Measurements from ENCODE around the gene TRIM7. TPM values are rescaled to one million over a fixed set of nuclear protein-coding genes. Genes with fewer than 3 reads are reported as not detected.

Gene TRIM7
- total and polyA plus RNA-seq, 8 donors: 1.9 to 11.1 (median 3.1) TPM

DNA sequence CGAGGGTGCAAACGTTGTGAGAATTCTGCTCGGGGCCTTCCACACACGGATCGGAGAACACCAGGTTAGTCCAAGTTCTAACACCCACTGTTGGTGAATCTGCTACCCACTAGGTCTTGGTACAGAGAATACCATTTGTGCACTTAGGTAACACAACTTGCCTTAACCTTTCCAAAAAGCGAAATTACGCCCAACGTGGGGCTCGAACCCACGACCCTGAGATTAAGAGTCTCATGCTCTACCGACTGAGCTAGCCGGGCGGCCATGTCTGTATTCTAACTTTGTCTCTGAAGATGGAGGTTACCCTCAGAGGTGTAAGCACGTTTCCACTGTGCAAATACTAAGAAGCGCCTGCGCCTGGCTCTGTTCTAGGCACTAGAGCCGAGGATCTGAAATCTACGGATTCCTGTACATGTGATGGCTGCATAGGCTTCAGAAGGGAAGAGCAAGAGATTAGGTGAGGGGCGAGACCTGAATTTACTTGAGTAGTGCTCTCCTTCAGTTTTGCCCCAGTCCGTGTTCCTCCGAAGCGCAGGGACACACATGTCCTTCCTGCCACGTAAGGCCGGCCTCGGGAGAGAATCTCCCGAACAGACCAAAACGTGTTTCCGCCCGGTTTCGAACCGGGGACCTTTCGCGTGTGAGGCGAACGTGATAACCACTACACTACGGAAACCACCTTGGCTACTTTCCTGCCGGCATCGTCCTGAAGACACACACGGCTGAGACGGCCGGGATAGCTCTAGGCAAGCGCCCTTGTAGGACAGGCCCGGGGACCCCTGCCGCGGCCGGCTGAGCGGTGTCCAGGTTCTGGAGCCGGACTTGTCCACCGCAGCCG, 17.0 kb upstream of the TRIM7 start:
- WGBS, 2 donors: 2 to 4% methylated on average over 50 of the region's 50 CpGs
- TF ChIP-seq, protein P1, sequence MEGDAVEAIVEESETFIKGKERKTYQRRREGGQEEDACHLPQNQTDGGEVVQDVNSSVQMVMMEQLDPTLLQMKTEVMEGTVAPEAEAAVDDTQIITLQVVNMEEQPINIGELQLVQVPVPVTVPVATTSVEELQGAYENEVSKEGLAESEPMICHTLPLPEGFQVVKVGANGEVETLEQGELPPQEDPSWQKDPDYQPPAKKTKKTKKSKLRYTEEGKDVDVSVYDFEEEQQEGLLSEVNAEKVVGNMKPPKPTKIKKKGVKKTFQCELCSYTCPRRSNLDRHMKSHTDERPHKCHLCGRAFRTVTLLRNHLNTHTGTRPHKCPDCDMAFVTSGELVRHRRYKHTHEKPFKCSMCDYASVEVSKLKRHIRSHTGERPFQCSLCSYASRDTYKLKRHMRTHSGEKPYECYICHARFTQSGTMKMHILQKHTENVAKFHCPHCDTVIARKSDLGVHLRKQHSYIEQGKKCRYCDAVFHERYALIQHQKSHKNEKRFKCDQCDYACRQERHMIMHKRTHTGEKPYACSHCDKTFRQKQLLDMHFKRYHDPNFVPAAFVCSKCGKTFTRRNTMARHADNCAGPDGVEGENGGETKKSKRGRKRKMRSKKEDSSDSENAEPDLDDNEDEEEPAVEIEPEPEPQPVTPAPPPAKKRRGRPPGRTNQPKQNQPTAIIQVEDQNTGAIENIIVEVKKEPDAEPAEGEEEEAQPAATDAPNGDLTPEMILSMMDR (IDR thresholded peaks at IDR 0.05): no peak
- ATAC-seq: peak; percentile 64 to 80 (median 67)

DNA sequence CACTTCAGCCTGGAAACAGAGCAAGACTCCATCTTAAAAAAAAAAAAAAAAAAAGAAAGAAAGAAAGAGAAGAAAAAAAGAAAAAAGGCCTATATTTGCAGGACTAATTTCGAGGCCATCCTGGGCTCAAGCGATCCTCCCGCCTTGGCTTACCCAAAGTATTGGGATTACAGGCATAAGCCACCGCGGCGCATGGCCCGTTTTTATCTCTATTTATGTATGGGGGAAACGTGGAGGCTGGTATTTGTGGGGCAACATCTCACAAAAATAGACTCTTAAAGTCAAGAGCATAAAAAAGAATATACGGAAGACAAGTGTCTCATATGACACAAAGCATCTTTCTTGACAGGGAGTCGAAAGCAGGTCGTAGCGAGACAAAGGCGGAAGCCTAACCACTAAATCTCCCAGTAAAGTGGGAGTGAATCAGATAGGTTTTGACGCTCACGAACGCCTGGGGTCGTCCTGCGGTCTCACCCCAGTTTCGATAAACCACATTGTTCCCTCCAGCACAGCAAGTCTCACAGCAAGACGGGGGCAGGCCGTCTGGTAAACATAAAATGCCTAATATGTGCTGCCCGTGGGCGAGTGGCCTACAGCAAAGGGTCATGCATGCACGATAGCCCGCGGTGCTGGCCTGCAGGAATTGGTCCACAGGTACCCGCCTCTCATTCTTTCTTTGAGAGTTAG, 16.3 kb upstream of the TRIM7 start:
- intact Hi-C loops (cut with DNase I): no loop called here
- Histone ChIP-seq H3K9me3 (no peaks in the 10 kb centered on the region), H3K36me3 (no peaks in the 10 kb centered on the region), H3K27ac (peak overlapping the region; percentile 79 to 93 (median 90)), H3K27me3 (no peaks in the 10 kb centered on the region), H3K4me1 (peaks cover 0 to 21% (median 4%) of the 10 kb centered on the region in 3 donors), H3K4me3 (no peak overlapping the region)
- DNase-seq (peak in 2 of 6 donors; percentile 26 to 41), ATAC-seq (no peak), FAIRE-seq (no peak)
- TF ChIP-seq, protein P1 (IDR thresholded peaks at IDR 0.05): no peak
- 50 to 58% methylated on average over 27 of the region's 27 CpGs for WGBS, 2 donors

More for the DNA sequence above, 17.0 kb upstream of the TRIM7 start:
- no peak for FAIRE-seq
- H3K4me1 ChIP-seq: peaks cover 0 to 14% (median 4%) of the 10 kb centered on the region in 3 donors
- DNase-seq: peak; percentile 88 to 100 (median 96)
- H3K4me3 ChIP-seq: peak overlapping the region; percentile 59 to 93 (median 74)
- peak overlapping the region; percentile 79 to 93 (median 90) for H3K27ac ChIP-seq
- no peaks in the 10 kb centered on the region for H3K9me3 ChIP-seq
- no peaks in the 10 kb centered on the region for H3K36me3 ChIP-seq
- intact Hi-C loops (cut with DNase I): no loop called here
- H3K27me3 ChIP-seq: no peaks in the 10 kb centered on the region

DNA sequence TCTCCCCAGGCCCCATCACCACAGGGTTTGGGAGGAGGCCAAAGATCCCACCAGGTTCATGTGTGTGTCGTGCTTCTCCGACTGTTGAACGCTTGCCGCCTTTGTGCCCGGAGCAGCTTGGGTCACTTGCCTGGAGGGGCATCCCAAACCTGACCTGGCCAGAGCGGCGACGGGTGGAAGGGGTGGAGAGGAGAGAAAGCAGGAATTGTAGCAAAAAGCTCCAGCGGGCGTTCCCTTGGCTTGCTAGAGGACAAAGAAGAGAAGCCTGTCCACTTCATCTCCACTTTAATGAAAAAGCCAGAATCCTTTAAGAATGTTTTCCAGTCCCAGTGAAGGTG, 15.2 kb upstream of the TRIM7 start:
- H3K9me3 ChIP-seq: no peaks in the 10 kb centered on the region
- FAIRE-seq (no peak), ATAC-seq (no peak), DNase-seq (peak in 1 of 6 donors; percentile 80)
- TF ChIP-seq, protein P1 (IDR thresholded peaks at IDR 0.05): no peak
- H3K27me3 ChIP-seq: no peaks in the 10 kb centered on the region
- no peak overlapping the region for H3K4me3 ChIP-seq
- intact Hi-C loops (cut with DNase I): no loop called here
- H3K36me3 ChIP-seq: no peaks in the 10 kb centered on the region
- WGBS, 2 donors: 85 to 88% methylated on average over 10 of the region's 10 CpGs
- peaks cover 0 to 21% (median 4%) of the 10 kb centered on the region in 3 donors for H3K4me1 ChIP-seq
- H3K27ac ChIP-seq: no peak overlapping the region

DNA sequence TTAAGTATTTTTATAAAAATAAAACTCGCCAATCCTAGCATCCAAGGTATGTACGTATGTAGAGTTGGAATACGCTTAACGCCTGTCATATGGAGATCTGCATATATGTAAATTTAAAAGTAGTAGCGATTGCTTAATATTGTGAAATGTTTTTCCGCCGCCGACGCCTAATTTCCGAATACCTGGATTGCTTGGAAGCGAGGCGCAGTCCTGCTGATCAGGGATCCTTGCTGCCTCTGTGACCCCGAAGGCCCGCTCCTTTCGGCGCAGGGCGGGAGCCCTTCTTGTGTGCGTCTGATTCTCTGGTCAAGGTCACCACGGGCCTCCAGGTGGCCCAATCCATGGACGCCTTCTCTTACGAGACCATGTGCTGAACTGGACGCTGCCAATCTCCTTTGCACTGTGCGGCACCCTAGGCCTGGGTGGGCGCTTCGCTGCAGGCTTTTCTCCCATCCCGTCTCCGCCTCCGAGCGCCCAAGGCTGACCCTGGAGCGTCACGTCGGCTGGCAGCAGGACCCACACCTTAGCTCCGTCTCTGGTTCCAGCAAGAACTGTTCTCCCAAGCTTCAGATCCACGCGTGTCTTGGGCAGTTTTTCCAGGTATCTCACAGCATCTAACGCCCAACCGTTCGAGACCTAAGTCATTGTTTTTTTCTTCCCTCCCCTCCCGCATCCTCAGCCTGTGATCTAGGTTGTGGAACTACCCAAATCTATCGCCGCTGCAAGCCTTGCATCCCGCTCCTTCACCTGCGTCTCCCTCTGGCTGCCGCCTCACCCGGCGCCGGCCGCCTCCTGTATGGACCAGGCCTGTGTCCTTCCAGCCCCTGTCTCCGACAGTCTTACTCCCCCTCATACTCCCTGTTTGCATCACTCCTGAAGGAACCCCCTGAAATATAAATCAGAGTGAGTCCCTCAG, 14.5 kb upstream of the TRIM7 start:
- Histone ChIP-seq H3K9me3 (no peaks in the 10 kb centered on the region), H3K27me3 (no peaks in the 10 kb centered on the region), H3K36me3 (no peaks in the 10 kb centered on the region), H3K27ac (no peak overlapping the region), H3K4me3 (no peak overlapping the region), H3K4me1 (peaks cover 0 to 18% (median 4%) of the 10 kb centered on the region in 3 donors)
- DNase-seq (no peak), ATAC-seq (no peak), FAIRE-seq (no peak)
- TF ChIP-seq, protein P1 (IDR thresholded peaks at IDR 0.05): no peak
- intact Hi-C loops (cut with DNase I): no loop called here
- WGBS, 2 donors: 58 to 61% methylated on average over 49 of the region's 49 CpGs
